ENCODE results near the gene SUSD4. TPM values are rescaled to one million over a fixed set of nuclear protein-coding genes. Genes with fewer than 3 reads are reported as not detected.
"Not testable (repeated sequence)": the region's sequence is repeated elsewhere in the genome, so short reads cannot be mapped to it uniquely, and the experiment has no call there.

SUSD4 gene
- total and polyA plus RNA-seq, 9 of the 15 experiments (the other 6 are each of a cell fraction or from before 2014, with no cell fraction given): 0.06 to 1.7 (median 0.09) TPM; not detected in 4

- DNase-seq (ENCODE audit: extremely low read depth in 1 of 4, low spot score in 3 of 4): no peak
- no peak overlapping the region for H2AFZ ChIP-seq (ENCODE audit: low read depth, low read length)
- H3K79me2 ChIP-seq (ENCODE audit: control insufficient read depth, insufficient read depth, low read length): no peaks in the 10 kb centered on the region
- no peak overlapping the region for H3K4me3 ChIP-seq
- ChIA-PET CTCF (ENCODE audit: low intra/inter-chr PET ratio) (no interaction called here), POLR2A (interaction anchor here (1.7 kb wide), 1 partner anchor 8 kb away, joined by 5 read pairs; no protein-coding TSS in a partner anchor)
- H3K27ac ChIP-seq (ENCODE audit: extremely low read depth, low read depth, low read length): no peak overlapping the region
- no peak overlapping the region for H3K4me2 ChIP-seq (ENCODE audit: insufficient read depth, low read length)
- WGBS (ENCODE audit: insufficient coverage, low coverage, missing lambda C conversion rate): 35% methylated on average over 3 of the region's 3 CpGs
- H3K9me1 ChIP-seq (ENCODE audit: control insufficient read depth, insufficient read depth, low read length): no peaks in the 10 kb centered on the region
- no peak for ATAC-seq
- peaks cover 0 to 6% of the 10 kb centered on the region in 2 experiments; a peak in 1 of 5 replicates for H3K27me3 ChIP-seq (ENCODE audit: control insufficient read depth in 2 of 2, insufficient read depth in 2 of 2, low read length in 2 of 2)
- H3K9me3 ChIP-seq (replicated peaks; ENCODE audit: control insufficient read depth, insufficient read depth, low read depth, low read length): no peaks in the 10 kb centered on the region
- no peak overlapping the region for H3K9ac ChIP-seq (ENCODE audit: insufficient read depth in 1 of 2, low read depth in 2 of 2, low read length in 2 of 2)
- no peak for FAIRE-seq
- intact Hi-C loops (cut with micrococcal nuclease) (no loop called here), in situ Hi-C loops (cut with MboI) (no loop called here)
- TF ChIP-seq HMG20B (CRISPR knock-in tag; IDR thresholded peaks at IDR 0.05) (no peak), ZNF146 (CRISPR knock-in tag; IDR thresholded peaks at IDR 0.05; ENCODE audit: unreplicated experiment) (peak; percentile 85)
- H3K36me3 ChIP-seq (ENCODE audit: control insufficient read depth, insufficient read depth, low read length): no peaks in the 10 kb centered on the region
- H4K20me1 ChIP-seq (replicated peaks; ENCODE audit: control insufficient read depth, insufficient read depth, low read length): no peaks in the 10 kb centered on the region
- H3K4me1 ChIP-seq (replicated peaks in 1 of 2; ENCODE audit: control insufficient read depth in 2 of 2, insufficient read depth in 2 of 2, low read length in 2 of 2): no peaks in the 10 kb centered on the region
- no TSS peak for BruUV-seq (replicated peaks)
Observed at GRCh38 chr1:223285452-223285851, 78.5 kb downstream of the SUSD4 start.

GRCh38 chr1:223283697-223284096 lies 80.3 kb downstream of the SUSD4 start:
- POLR2A ChIA-PET; CTCF ChIA-PET (ENCODE audit: low intra/inter-chr PET ratio); DNase-seq (ENCODE audit: extremely low read depth in 1 of 4, low spot score in 3 of 4); intact Hi-C loops (cut with micrococcal nuclease); BruUV-seq (replicated peaks); H3K36me3 ChIP-seq (ENCODE audit: control insufficient read depth, insufficient read depth, low read length); H3K27me3 ChIP-seq (ENCODE audit: control insufficient read depth in 2 of 2, insufficient read depth in 2 of 2, low read length in 2 of 2); H3K4me1 ChIP-seq (replicated peaks in 1 of 2; ENCODE audit: control insufficient read depth in 2 of 2, insufficient read depth in 2 of 2, low read length in 2 of 2); in situ Hi-C loops (cut with MboI); H3K9me1 ChIP-seq (ENCODE audit: control insufficient read depth, insufficient read depth, low read length); H3K4me3 ChIP-seq; H4K20me1 ChIP-seq (replicated peaks; ENCODE audit: control insufficient read depth, insufficient read depth, low read length); H3K9me3 ChIP-seq (replicated peaks; ENCODE audit: control insufficient read depth, insufficient read depth, low read depth, low read length); H3K9ac ChIP-seq (ENCODE audit: insufficient read depth in 1 of 2, low read depth in 2 of 2, low read length in 2 of 2); H3K79me2 ChIP-seq (ENCODE audit: control insufficient read depth, insufficient read depth, low read length); H3K4me2 ChIP-seq (ENCODE audit: insufficient read depth, low read length); FAIRE-seq; H3K27ac ChIP-seq (ENCODE audit: extremely low read depth, low read depth, low read length); H2AFZ ChIP-seq (ENCODE audit: low read depth, low read length); ATAC-seq: not testable (repeated sequence)
- WGBS (ENCODE audit: insufficient coverage, low coverage, missing lambda C conversion rate): 9% methylated on average over 1 of the region's 3 CpGs
- TF ChIP-seq ZNF146 (CRISPR knock-in tag; IDR thresholded peaks at IDR 0.05; ENCODE audit: unreplicated experiment): peak; percentile 74
- TF ChIP-seq BCOR (IDR thresholded peaks at IDR 0.05): 0 out of 2 replicates have a peak, but pooled peaks have one; percentile 20

GRCh38 chr1:223278311-223278710 lies 85.7 kb downstream of the SUSD4 start:
- H3K36me3 ChIP-seq (ENCODE audit: control insufficient read depth, insufficient read depth, low read length); intact Hi-C loops (cut with micrococcal nuclease); H4K20me1 ChIP-seq (replicated peaks; ENCODE audit: control insufficient read depth, insufficient read depth, low read length); in situ Hi-C loops (cut with MboI); ATAC-seq; BruUV-seq (replicated peaks); H3K9me3 ChIP-seq (replicated peaks; ENCODE audit: control insufficient read depth, insufficient read depth, low read depth, low read length); H3K79me2 ChIP-seq (ENCODE audit: control insufficient read depth, insufficient read depth, low read length); H3K4me3 ChIP-seq; H3K27me3 ChIP-seq (ENCODE audit: control insufficient read depth in 2 of 2, insufficient read depth in 2 of 2, low read length in 2 of 2); H3K9ac ChIP-seq (ENCODE audit: insufficient read depth in 1 of 2, low read depth in 2 of 2, low read length in 2 of 2); H3K4me1 ChIP-seq (replicated peaks in 1 of 2; ENCODE audit: control insufficient read depth in 2 of 2, insufficient read depth in 2 of 2, low read length in 2 of 2); DNase-seq (ENCODE audit: extremely low read depth in 1 of 4, low spot score in 3 of 4); H3K27ac ChIP-seq (ENCODE audit: extremely low read depth, low read depth, low read length); H3K4me2 ChIP-seq (ENCODE audit: insufficient read depth, low read length); CTCF ChIA-PET (ENCODE audit: low intra/inter-chr PET ratio); FAIRE-seq; H2AFZ ChIP-seq (ENCODE audit: low read depth, low read length); H3K9me1 ChIP-seq (ENCODE audit: control insufficient read depth, insufficient read depth, low read length): not testable (repeated sequence)
- POLR2A ChIA-PET: interaction anchor here (1.3 to 1.7 kb wide), 2 partner anchors 8 to 9 kb away, joined by 3 to 5 read pairs; no protein-coding TSS in a partner anchor
- WGBS (ENCODE audit: insufficient coverage, low coverage, missing lambda C conversion rate): 25% methylated on average over 8 of the region's 8 CpGs

Data from K562 (cell line).